ENCODE results near the gene TAP1.
A peak's percentile ranks its signal among the peaks of the same experiment; 100 is the strongest.

Gene TAP1

GRCh38 chr6:32838114-32838958, 15.2 kb downstream of the TAP1 start, which contains the start of gene TAP2:
TSS of gene TAP2 (minus strand) at chr6:32838739. CDS start at chr6:32838233, 506 bp downstream.
- TF ChIP-seq POLR2AphosphoS5 (IDR thresholded peaks at IDR 0.05; ENCODE audit: low read depth): peak; percentile 48; the same call in 1 of the 2 replicates
- no peak for TF ChIP-seq GABPA (IDR thresholded peaks at IDR 0.05; ENCODE audit: low read depth)
- TF ChIP-seq, protein P1, sequence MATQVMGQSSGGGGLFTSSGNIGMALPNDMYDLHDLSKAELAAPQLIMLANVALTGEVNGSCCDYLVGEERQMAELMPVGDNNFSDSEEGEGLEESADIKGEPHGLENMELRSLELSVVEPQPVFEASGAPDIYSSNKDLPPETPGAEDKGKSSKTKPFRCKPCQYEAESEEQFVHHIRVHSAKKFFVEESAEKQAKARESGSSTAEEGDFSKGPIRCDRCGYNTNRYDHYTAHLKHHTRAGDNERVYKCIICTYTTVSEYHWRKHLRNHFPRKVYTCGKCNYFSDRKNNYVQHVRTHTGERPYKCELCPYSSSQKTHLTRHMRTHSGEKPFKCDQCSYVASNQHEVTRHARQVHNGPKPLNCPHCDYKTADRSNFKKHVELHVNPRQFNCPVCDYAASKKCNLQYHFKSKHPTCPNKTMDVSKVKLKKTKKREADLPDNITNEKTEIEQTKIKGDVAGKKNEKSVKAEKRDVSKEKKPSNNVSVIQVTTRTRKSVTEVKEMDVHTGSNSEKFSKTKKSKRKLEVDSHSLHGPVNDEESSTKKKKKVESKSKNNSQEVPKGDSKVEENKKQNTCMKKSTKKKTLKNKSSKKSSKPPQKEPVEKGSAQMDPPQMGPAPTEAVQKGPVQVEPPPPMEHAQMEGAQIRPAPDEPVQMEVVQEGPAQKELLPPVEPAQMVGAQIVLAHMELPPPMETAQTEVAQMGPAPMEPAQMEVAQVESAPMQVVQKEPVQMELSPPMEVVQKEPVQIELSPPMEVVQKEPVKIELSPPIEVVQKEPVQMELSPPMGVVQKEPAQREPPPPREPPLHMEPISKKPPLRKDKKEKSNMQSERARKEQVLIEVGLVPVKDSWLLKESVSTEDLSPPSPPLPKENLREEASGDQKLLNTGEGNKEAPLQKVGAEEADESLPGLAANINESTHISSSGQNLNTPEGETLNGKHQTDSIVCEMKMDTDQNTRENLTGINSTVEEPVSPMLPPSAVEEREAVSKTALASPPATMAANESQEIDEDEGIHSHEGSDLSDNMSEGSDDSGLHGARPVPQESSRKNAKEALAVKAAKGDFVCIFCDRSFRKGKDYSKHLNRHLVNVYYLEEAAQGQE (IDR thresholded peaks at IDR 0.05; ENCODE audit: insufficient replicate concordance, low read depth): peak; percentile 23
- TF ChIP-seq, protein P2, sequence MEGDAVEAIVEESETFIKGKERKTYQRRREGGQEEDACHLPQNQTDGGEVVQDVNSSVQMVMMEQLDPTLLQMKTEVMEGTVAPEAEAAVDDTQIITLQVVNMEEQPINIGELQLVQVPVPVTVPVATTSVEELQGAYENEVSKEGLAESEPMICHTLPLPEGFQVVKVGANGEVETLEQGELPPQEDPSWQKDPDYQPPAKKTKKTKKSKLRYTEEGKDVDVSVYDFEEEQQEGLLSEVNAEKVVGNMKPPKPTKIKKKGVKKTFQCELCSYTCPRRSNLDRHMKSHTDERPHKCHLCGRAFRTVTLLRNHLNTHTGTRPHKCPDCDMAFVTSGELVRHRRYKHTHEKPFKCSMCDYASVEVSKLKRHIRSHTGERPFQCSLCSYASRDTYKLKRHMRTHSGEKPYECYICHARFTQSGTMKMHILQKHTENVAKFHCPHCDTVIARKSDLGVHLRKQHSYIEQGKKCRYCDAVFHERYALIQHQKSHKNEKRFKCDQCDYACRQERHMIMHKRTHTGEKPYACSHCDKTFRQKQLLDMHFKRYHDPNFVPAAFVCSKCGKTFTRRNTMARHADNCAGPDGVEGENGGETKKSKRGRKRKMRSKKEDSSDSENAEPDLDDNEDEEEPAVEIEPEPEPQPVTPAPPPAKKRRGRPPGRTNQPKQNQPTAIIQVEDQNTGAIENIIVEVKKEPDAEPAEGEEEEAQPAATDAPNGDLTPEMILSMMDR (IDR thresholded peaks at IDR 0.05; ENCODE audit: insufficient read depth, low read length): peak; percentile 49
- peak; percentile 83 to 95 for DNase-seq (ENCODE audit: low read depth in 1 of 2, low spot score in 1 of 2)
- H3K27me3 ChIP-seq (ENCODE audit: insufficient read depth, poor library complexity, severe bottlenecking): no peaks in the 10 kb centered on the region
- H3K4me3 ChIP-seq (replicated peaks; ENCODE audit: insufficient read depth, low read length): peak within 1 kb of the TSS; percentile 81
- H3K27ac ChIP-seq (replicated peaks): peak within 1 kb of the TSS; percentile 73

DNA sequence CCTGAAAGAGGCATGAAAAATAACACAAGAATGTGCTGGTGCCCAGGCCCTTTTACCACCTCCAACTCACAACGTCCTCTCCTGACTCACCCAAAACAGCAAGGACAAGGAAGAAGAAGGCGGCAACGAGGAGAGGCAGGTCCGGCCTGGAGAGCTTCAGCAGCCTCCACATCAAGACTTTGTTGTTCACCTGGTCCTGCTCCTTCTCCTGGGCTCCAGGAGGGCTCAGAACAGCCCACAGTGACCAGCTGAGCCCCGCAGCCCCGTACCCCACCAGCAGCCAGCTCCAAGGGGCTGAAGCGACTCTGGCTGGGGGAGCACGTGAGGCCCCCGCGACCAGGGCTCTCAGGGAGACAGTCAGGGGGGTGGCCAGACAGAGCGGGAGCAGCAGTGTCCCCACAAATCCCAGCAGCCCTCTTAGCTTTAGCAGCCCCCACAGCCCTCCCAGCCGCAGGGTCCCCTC, 15.8 kb downstream of the TAP1 start:
- peak overlapping the region; percentile 65 for H3K27ac ChIP-seq (replicated peaks)
- no peaks in the 10 kb centered on the region for H3K27me3 ChIP-seq (ENCODE audit: insufficient read depth, poor library complexity, severe bottlenecking)
- TF ChIP-seq SPI1 (IDR thresholded peaks at IDR 0.05; ENCODE audit: borderline replicate concordance, low read depth) (no peak), GABPA (IDR thresholded peaks at IDR 0.05; ENCODE audit: low read depth) (no peak), POLR2AphosphoS5 (IDR thresholded peaks at IDR 0.05; ENCODE audit: low read depth) (no peak)
- TF ChIP-seq, protein P1 (IDR thresholded peaks at IDR 0.05; ENCODE audit: insufficient replicate concordance, low read depth): no peak
- TF ChIP-seq, protein P2 (IDR thresholded peaks at IDR 0.05; ENCODE audit: insufficient read depth, low read length): no peak
- DNase-seq (ENCODE audit: low read depth in 1 of 2, low spot score in 1 of 2): no peak
- H3K4me3 ChIP-seq (replicated peaks; ENCODE audit: insufficient read depth, low read length): peak overlapping the region; percentile 81

- Histone ChIP-seq H3K27ac (replicated peaks) (no peak overlapping the region), H3K27me3 (ENCODE audit: insufficient read depth, poor library complexity, severe bottlenecking) (no peaks in the 10 kb centered on the region), H3K4me3 (replicated peaks; ENCODE audit: insufficient read depth, low read length) (peak overlapping the region; percentile 81)
- DNase-seq (ENCODE audit: low read depth in 1 of 2, low spot score in 1 of 2): no peak
- TF ChIP-seq SPI1 (IDR thresholded peaks at IDR 0.05; ENCODE audit: borderline replicate concordance, low read depth) (no peak), POLR2AphosphoS5 (IDR thresholded peaks at IDR 0.05; ENCODE audit: low read depth) (no peak), GABPA (IDR thresholded peaks at IDR 0.05; ENCODE audit: low read depth) (no peak)
- TF ChIP-seq, protein P1 (IDR thresholded peaks at IDR 0.05; ENCODE audit: insufficient replicate concordance, low read depth): no peak
- TF ChIP-seq, protein P2 (IDR thresholded peaks at IDR 0.05; ENCODE audit: insufficient read depth, low read length): no peak
These were observed 16.6 kb downstream of the TAP1 start for GRCh38 chr6:32836873-32837272.
